Esophagus muscularis mucosa (tissue), 4 donors: ENCODE results near the gene IQGAP2. TPM values are rescaled to one million over a fixed set of nuclear protein-coding genes. Genes with fewer than 3 reads are reported as not detected.

Source experiments
- DNase-seq: peaks from one replicate; pipeline ENCODE4 v3.0.0-alpha.2; 2017; ENCODE audit errors: extremely low spot score
- H3K27ac ChIP-seq, 4 donors: fragments of 200-600 bp; sonication (generic); replicated peaks in 1 of 4; 1 replicate in 3 of 4; 2 replicates in 1 of 4; pipeline ENCODE4 v1.5.1; 2016 to 2019; ENCODE audit warnings: mild to moderate bottlenecking in 1 of 4
- H3K27me3 ChIP-seq, 4 donors: fragments of 200-600 bp; sonication (generic); one replicate each; pipeline versions ENCODE4 v1.5.1 to v1.6.0; 2016 to 2019
- H3K36me3 ChIP-seq, 4 donors: fragments of 200-600 bp; sonication (generic); one replicate each; pipeline ENCODE4 v1.5.1; 2016 to 2019
- H3K4me1 ChIP-seq, 4 donors: fragments of 200-600 bp; sonication (generic); one replicate each; pipeline ENCODE4 v1.5.1; 2016 to 2019
- H3K4me3 ChIP-seq, 4 donors: fragments of 200-600 bp; sonication (generic); 1 replicate in 2 of 4; 2 replicates in 2 of 4; pipeline ENCODE4 v1.5.1; 2016 to 2019; ENCODE audit warnings: mild to moderate bottlenecking in 4 of 4, moderate library complexity in 1 of 4
- H3K9me3 ChIP-seq, 4 donors: fragments of 200-600 bp; sonication (generic); 1 replicate in 3 of 4; 2 replicates in 1 of 4; pipeline ENCODE4 v1.5.1; 2016 to 2019
- EP300 ChIP-seq: sonication (generic); formaldehyde crosslinking; IDR thresholded peaks from one replicate; pipeline ENCODE4 v1.6.1; 2017; ENCODE audit warnings: antibody characterized with exemption
- POLR2A ChIP-seq: fragments of 450-650 bp; IDR thresholded peaks from one replicate; pipeline ENCODE4 v1.6.1; 2017; ENCODE audit warnings: antibody characterized with exemption, moderate library complexity, mild to moderate bottlenecking, low read depth
- POLR2AphosphoS5 ChIP-seq, 2 donors: sonication (generic); formaldehyde crosslinking; IDR thresholded peaks; one replicate each; pipeline ENCODE4 v1.6.1; 2017; ENCODE audit warnings: antibody characterized with exemption in 2 of 2
- WGBS: methylation state at CpG from one replicate; pipeline ENCODE4 v1.1.5; 2018; 5-methylcytosine and 5-hydroxymethylcytosine counted together
- intact Hi-C: fragments of 100-400 bp; cut with DNase I; formaldehyde crosslinking; loops from one replicate; pipeline ENCODE4 v1.15.1; 2023
- total RNA-seq, 4 donors: library from RNA; depleted of rRNA; stranded (reverse); fragments of >200 nt; gene quantifications; one replicate each; pipeline versions ENCODE4 v1.1.0 to v1.2.1, GENCODE V29; 2016
- TF ChIP-seq, protein P1 (sequence below), 3 experiments: fragments of 200-600 bp in 2 of 3; fragments of 450-650 bp in 1 of 3; sonication (generic) in 2 of 3; IDR thresholded peaks; one replicate each; pipeline ENCODE4 v1.5.1; 2017 to 2019; ENCODE audit warnings: antibody characterized with exemption in 3 of 3, mild to moderate bottlenecking in 2 of 3, moderate library complexity in 1 of 3

IQGAP2 gene
- total RNA-seq, 4 donors from 2014 or later = 14.9 to 30.7 (median 20.8) TPM

DNA sequence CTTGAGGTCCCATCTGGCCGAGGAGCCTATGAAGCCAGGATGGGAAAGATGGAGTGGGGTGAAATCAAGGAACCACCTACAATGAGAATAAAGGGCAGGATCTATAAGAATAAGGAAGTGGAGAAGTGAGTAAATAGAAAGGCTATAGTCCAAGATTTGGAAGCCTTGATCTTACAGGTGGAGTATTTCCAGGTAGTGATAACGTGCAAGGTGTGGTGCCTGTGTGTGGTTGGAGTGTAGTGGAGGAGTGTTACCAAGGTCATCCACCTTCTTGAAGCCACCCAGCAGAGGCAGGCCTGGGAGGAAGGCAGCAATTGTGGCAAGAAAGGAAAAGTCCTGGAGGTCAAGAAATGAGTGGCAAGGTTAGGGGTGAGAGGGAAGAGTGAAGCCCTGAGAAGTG lies 72.9 kb downstream of the IQGAP2 start:
- H3K36me3 ChIP-seq = no peaks in the 10 kb centered on the region
- intact Hi-C loops = no loop called here
- TF ChIP-seq POLR2AphosphoS5 (IDR thresholded peaks at IDR 0.05) = no peak
- TF ChIP-seq, protein P1, sequence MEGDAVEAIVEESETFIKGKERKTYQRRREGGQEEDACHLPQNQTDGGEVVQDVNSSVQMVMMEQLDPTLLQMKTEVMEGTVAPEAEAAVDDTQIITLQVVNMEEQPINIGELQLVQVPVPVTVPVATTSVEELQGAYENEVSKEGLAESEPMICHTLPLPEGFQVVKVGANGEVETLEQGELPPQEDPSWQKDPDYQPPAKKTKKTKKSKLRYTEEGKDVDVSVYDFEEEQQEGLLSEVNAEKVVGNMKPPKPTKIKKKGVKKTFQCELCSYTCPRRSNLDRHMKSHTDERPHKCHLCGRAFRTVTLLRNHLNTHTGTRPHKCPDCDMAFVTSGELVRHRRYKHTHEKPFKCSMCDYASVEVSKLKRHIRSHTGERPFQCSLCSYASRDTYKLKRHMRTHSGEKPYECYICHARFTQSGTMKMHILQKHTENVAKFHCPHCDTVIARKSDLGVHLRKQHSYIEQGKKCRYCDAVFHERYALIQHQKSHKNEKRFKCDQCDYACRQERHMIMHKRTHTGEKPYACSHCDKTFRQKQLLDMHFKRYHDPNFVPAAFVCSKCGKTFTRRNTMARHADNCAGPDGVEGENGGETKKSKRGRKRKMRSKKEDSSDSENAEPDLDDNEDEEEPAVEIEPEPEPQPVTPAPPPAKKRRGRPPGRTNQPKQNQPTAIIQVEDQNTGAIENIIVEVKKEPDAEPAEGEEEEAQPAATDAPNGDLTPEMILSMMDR (IDR thresholded peaks at IDR 0.05) = no peak
- no peak for TF ChIP-seq POLR2A
- TF ChIP-seq EP300 = no peak
- WGBS = 95% methylated on average over 2 of the region's 2 CpGs
- H3K4me1 ChIP-seq = no peaks in the 10 kb centered on the region
- H3K9me3 ChIP-seq = no peaks in the 10 kb centered on the region
- H3K27me3 ChIP-seq = no peaks in the 10 kb centered on the region
- DNase-seq = no peak
- H3K27ac ChIP-seq = no peak overlapping the region
- H3K4me3 ChIP-seq = no peak overlapping the region

DNA sequence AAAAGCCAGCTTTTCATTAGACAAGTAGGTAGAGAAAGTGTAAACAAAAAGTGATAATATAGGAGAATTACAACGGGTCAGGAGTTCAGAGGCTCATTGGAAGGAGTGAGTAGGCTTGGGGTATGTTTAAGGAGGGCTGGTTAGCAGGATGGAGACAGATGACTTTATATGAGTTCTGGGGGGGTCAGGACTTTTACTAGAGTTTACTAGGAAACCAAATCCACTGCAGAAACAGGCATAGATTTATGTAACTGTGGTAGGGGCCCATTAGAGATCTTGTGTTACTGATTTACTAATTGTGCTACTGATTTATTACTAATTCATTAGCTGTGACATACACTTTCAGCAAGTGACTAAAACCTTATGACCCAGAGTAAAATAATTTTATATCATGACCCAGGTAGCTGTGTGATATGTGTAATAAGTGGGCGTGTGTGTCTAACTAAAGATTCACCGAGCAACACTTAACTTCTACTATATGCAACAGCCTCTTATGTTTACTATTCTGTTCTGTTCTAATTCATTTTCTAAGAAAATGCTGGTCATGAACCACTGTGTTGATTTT lies 73.5 kb downstream of the IQGAP2 start:
- no peak overlapping the region for H3K27ac ChIP-seq
- no peak overlapping the region for H3K4me3 ChIP-seq

DNA sequence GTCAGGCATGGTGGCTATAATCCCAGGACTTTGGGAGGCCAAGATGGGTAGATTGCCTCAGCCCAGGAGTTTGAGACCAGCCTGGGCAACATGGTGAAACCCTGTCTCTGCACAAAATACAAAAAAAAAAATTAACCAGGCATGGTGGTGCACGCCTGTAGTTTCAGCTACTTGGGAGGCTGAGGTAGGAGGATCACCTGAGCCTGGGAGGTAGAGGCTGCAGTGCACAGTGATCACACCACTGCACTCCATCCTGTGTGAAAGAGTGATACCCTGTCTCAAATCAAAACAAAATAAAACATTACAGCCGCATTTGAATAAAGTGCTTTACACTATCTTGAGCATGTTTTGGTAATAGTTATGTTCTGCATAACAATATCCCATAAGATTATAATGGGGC lies 74.0 kb downstream of the IQGAP2 start:
- no peak for DNase-seq
- Histone ChIP-seq H3K27me3 (no peaks in the 10 kb centered on the region), H3K4me3 (no peak overlapping the region), H3K9me3 (no peaks in the 10 kb centered on the region), H3K27ac (no peak overlapping the region), H3K36me3 (no peaks in the 10 kb centered on the region), H3K4me1 (no peaks in the 10 kb centered on the region)
- TF ChIP-seq, protein P1 (IDR thresholded peaks at IDR 0.05) = no peak
- no peak for TF ChIP-seq EP300
- intact Hi-C loops = no loop called here
- 98% methylated on average over 2 of the region's 2 CpGs for WGBS

More for the DNA sequence above, 73.5 kb downstream of the IQGAP2 start:
- no peaks in the 10 kb centered on the region for H3K4me1 ChIP-seq
- intact Hi-C loops = no loop called here
- H3K27me3 ChIP-seq = no peaks in the 10 kb centered on the region
- WGBS = 74% methylated on average over 3 of the region's 3 CpGs
- no peak for TF ChIP-seq POLR2AphosphoS5 (IDR thresholded peaks at IDR 0.05)
- H3K9me3 ChIP-seq = no peaks in the 10 kb centered on the region
- no peak for DNase-seq
- H3K36me3 ChIP-seq = no peaks in the 10 kb centered on the region

DNA sequence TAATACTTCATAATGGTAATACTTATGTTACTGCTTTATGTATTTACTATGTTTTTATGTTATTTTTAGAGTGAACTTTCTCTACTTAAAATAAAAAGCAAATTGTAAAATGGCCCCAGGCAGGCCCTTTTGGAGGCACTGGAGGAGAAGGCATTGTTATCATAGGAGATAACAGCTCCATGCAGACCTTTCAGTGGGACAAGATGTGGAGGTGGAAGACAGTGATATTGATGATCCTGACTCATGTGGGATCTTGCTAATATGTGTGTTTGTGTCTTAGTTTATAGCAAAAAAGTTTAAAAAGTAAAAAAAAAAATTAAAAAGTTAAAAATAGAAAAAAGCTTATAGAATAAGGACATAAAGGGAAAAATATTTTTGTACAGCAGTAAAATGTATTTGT lies 74.5 kb downstream of the IQGAP2 start:
- H3K9me3 ChIP-seq = no peaks in the 10 kb centered on the region
- no peak overlapping the region for H3K4me3 ChIP-seq
- no peaks in the 10 kb centered on the region for H3K27me3 ChIP-seq
- H3K4me1 ChIP-seq = no peaks in the 10 kb centered on the region
- TF ChIP-seq, protein P1 (IDR thresholded peaks at IDR 0.05) = no peak
- TF ChIP-seq EP300 (no peak), POLR2A (no peak), POLR2AphosphoS5 (IDR thresholded peaks at IDR 0.05) (no peak)
- H3K36me3 ChIP-seq = no peaks in the 10 kb centered on the region
- DNase-seq = no peak
- no peak overlapping the region for H3K27ac ChIP-seq
- intact Hi-C loops = no loop called here

DNA sequence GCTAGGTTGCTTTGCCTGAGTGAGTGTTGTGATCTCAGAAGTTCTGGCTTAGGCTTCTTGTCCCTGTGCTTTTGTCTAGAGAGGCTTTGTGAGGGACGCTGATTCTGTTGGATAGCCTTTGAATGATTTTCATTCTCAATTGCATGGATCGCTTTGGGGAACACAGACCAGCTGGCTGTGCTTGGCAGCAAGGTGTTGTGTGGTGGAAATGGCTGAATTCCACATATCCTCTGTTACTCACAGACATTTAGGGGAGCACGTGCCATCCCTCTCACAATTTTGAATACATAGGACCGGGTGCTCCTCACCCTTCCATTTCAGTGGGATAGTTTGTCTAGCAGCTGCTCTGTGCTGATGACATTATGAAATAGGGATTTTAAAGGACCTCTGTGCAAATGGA lies 76.2 kb downstream of the IQGAP2 start:
- TF ChIP-seq POLR2AphosphoS5 (IDR thresholded peaks at IDR 0.05) (no peak), POLR2A (no peak), EP300 (no peak)
- TF ChIP-seq, protein P1 (IDR thresholded peaks at IDR 0.05) = no peak
- H3K4me1 ChIP-seq = no peaks in the 10 kb centered on the region
- H3K27me3 ChIP-seq = no peaks in the 10 kb centered on the region
- WGBS = 78% methylated on average over 4 of the region's 4 CpGs
- H3K4me3 ChIP-seq = no peak overlapping the region
- H3K36me3 ChIP-seq = no peaks in the 10 kb centered on the region
- no peak overlapping the region for H3K27ac ChIP-seq
- intact Hi-C loops = no loop called here
- H3K9me3 ChIP-seq = no peaks in the 10 kb centered on the region
- DNase-seq = no peak
